ENCODE results near the gene ADGRV1. TPM values are rescaled to one million over a fixed set of nuclear protein-coding genes. Genes with fewer than 3 reads are reported as not detected.

ADGRV1 gene
- polyA plus RNA-seq, 1 of the 3 experiments (the other 2 are of a cell fraction): 0.23 TPM

DNA sequence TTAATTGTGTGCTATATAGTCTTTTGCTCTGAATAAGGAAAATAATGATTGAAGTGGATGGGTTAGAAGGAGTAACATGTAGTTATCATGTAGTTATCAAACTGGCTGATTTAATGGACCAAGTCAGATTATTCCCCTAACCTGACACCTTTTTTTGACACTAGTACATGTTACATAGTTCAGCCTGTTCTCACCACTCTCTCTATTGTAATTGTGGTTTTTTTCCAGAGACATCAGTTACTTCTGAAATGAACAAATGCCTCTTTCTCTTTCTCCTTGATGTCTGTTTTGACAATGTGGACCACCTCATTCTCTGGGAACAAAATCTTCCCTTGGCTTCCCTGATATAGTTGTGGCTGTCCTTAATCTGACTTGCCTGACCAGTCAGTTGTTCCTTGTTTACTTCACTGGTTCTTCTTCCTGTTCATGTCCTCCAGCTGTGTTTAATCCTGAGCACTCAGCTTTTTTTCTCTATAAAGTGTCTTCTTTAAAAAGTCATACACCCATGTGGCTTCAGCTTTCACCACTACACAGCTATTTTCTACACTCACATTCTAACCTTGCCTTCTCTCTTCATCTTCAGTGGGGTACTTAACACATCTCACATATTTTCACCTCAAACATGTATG lies 581.1 kb downstream of the ADGRV1 start:
- H2AFZ ChIP-seq (ENCODE audit: low read depth): no peak overlapping the region
- H3F3A ChIP-seq (replicated peaks; ENCODE audit: insufficient read depth): peaks cover 6% of the 10 kb centered on the region
- TF ChIP-seq TCF12 (IDR thresholded peaks at IDR 0.05) (no peak), CHD2 (IDR thresholded peaks at IDR 0.05; ENCODE audit: low read length, partially characterized antibody) (no peak), NFIC (IDR thresholded peaks at IDR 0.05; ENCODE audit: borderline replicate concordance) (no peak), FOXJ3 (CRISPR knock-in tag; IDR thresholded peaks at IDR 0.05) (no peak), EZH2phosphoT487 (IDR thresholded peaks at IDR 0.05; ENCODE audit: borderline replicate concordance, low read depth) (no peak)
- TF ChIP-seq, protein P1, sequence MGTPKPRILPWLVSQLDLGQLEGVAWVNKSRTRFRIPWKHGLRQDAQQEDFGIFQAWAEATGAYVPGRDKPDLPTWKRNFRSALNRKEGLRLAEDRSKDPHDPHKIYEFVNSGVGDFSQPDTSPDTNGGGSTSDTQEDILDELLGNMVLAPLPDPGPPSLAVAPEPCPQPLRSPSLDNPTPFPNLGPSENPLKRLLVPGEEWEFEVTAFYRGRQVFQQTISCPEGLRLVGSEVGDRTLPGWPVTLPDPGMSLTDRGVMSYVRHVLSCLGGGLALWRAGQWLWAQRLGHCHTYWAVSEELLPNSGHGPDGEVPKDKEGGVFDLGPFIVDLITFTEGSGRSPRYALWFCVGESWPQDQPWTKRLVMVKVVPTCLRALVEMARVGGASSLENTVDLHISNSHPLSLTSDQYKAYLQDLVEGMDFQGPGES (IDR thresholded peaks at IDR 0.05; ENCODE audit: low read depth, low read length): no peak
- H3K4me3 ChIP-seq (ENCODE audit: low read depth in 2 of 2, low read length in 1 of 2): no peak overlapping the region
- peaks cover 0 to 3% of the 10 kb centered on the region in 2 experiments; a peak in 3 of 4 replicates for H3K4me1 ChIP-seq (ENCODE audit: control insufficient read depth in 1 of 2, insufficient read depth in 2 of 2, low read depth in 1 of 2, low read length in 1 of 2)
- no peak overlapping the region for H3K4me2 ChIP-seq
- H3K9me3 ChIP-seq: no peaks in the 10 kb centered on the region
- H3K27me3 ChIP-seq (ENCODE audit: insufficient read depth): no peaks in the 10 kb centered on the region
- H3K36me3 ChIP-seq (replicated peaks in 1 of 2; ENCODE audit: control insufficient read depth in 1 of 2, insufficient read depth in 2 of 2, low read length in 1 of 2): no peaks in the 10 kb centered on the region
- H3K9ac ChIP-seq: no peak overlapping the region
- no peaks in the 10 kb centered on the region for H4K20me1 ChIP-seq (ENCODE audit: insufficient read depth)
- no peak for DNase-seq
- ChIA-PET POLR2A (no interaction called here), CTCF (no interaction called here)
- H3K9me2 ChIP-seq: no peaks in the 10 kb centered on the region
- H3K27ac ChIP-seq (ENCODE audit: low read depth in 2 of 2, low read length in 1 of 2): peak overlapping the region in 1 of 2 experiments; percentile 82; a peak in 2 of 4 replicates
- H3K79me2 ChIP-seq (ENCODE audit: insufficient read depth): no peaks in the 10 kb centered on the region

DNA sequence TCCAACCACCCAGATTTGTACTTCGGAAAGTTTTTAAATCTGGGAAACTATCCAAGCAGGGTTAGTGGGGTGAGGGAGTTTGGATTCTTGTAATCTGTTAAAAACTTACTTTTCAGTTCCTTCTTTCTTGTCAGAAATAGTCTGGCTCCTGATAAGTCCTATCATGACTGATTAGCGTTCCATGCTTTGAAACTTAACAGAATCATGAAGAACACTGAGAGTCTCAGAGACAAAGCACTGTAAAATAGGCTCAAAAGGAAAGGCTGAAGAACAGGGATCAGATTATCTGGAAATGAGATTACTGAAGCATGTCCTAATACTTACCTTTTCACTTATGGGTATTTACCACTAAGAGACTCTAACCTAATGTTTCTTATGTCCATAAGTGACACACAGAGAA lies 582.1 kb downstream of the ADGRV1 start:
- Histone ChIP-seq H3F3A (replicated peaks; ENCODE audit: insufficient read depth) (peaks cover 6% of the 10 kb centered on the region), H4K20me1 (ENCODE audit: insufficient read depth) (no peaks in the 10 kb centered on the region), H3K27ac (ENCODE audit: low read depth in 2 of 2, low read length in 1 of 2) (peak overlapping the region; percentile 39 to 82; a peak in 3 of 4 replicates), H3K36me3 (replicated peaks in 1 of 2; ENCODE audit: control insufficient read depth in 1 of 2, insufficient read depth in 2 of 2, low read length in 1 of 2) (no peaks in the 10 kb centered on the region), H3K4me2 (no peak overlapping the region), H3K9me3 (no peaks in the 10 kb centered on the region), H3K27me3 (ENCODE audit: insufficient read depth) (no peaks in the 10 kb centered on the region), H3K79me2 (ENCODE audit: insufficient read depth) (no peaks in the 10 kb centered on the region), H2AFZ (ENCODE audit: low read depth) (no peak overlapping the region), H3K9ac (no peak overlapping the region), H3K9me2 (no peaks in the 10 kb centered on the region), H3K4me3 (ENCODE audit: low read depth in 2 of 2, low read length in 1 of 2) (no peak overlapping the region), H3K4me1 (ENCODE audit: control insufficient read depth in 1 of 2, insufficient read depth in 2 of 2, low read depth in 1 of 2, low read length in 1 of 2) (peaks cover 0 to 3% of the 10 kb centered on the region in 2 experiments; a peak in 3 of 4 replicates)
- no peak for DNase-seq
- POLR2A ChIA-PET: no interaction called here
- 69% methylated on average over 2 of the region's 2 CpGs for WGBS (ENCODE audit: low lambda C conversion rate)
- CTCF ChIA-PET: no interaction called here
- TF ChIP-seq ELF1 (IDR thresholded peaks at IDR 0.05) (no peak), TCF12 (IDR thresholded peaks at IDR 0.05) (peak; percentile 86), JUND (IDR thresholded peaks at IDR 0.05) (0 out of 2 replicates have a peak, but pooled peaks have one; percentile 14), EZH2phosphoT487 (IDR thresholded peaks at IDR 0.05; ENCODE audit: borderline replicate concordance, low read depth) (no peak), NFIC (IDR thresholded peaks at IDR 0.05; ENCODE audit: borderline replicate concordance) (peak; percentile 17; the same call in 1 of the 2 replicates), YY1 (IDR thresholded peaks at IDR 0.05; ENCODE audit: low read depth) (no peak), EP300 (IDR thresholded peaks at IDR 0.05; ENCODE audit: borderline replicate concordance in 1 of 2, low read depth in 1 of 2, low read length in 1 of 2) (peak in 1 of 2 experiments; percentile 41; a peak in 1 of 4 replicates), POLR2AphosphoS5 (IDR thresholded peaks at IDR 0.05; ENCODE audit: low read depth, low read length) (peak; percentile 27; the same call in 1 of the 2 replicates)
- TF ChIP-seq, protein P2, sequence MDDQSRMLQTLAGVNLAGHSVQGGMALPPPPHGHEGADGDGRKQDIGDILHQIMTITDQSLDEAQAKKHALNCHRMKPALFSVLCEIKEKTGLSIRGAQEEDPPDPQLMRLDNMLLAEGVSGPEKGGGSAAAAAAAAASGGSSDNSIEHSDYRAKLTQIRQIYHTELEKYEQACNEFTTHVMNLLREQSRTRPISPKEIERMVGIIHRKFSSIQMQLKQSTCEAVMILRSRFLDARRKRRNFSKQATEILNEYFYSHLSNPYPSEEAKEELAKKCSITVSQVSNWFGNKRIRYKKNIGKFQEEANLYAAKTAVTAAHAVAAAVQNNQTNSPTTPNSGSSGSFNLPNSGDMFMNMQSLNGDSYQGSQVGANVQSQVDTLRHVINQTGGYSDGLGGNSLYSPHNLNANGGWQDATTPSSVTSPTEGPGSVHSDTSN (IDR thresholded peaks at IDR 0.05): peak; percentile 78
- TF ChIP-seq, protein P3, sequence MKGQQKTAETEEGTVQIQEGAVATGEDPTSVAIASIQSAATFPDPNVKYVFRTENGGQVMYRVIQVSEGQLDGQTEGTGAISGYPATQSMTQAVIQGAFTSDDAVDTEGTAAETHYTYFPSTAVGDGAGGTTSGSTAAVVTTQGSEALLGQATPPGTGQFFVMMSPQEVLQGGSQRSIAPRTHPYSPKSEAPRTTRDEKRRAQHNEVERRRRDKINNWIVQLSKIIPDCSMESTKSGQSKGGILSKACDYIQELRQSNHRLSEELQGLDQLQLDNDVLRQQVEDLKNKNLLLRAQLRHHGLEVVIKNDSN (IDR thresholded peaks at IDR 0.05; ENCODE audit: borderline replicate concordance, low read depth): no peak
- TF ChIP-seq, protein P4, sequence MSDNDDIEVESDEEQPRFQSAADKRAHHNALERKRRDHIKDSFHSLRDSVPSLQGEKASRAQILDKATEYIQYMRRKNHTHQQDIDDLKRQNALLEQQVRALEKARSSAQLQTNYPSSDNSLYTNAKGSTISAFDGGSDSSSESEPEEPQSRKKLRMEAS (IDR thresholded peaks at IDR 0.05; ENCODE audit: low read depth): no peak

Data from SK-N-SH (cell line).